Gastroesophageal sphincter (tissue), 3 donors: ENCODE measurements around the gene GBP2.

Experiments
- EP300 ChIP-seq: sonication (generic); formaldehyde crosslinking; IDR thresholded peaks from one replicate; pipeline ENCODE4 v1.6.1; 2017; ENCODE audit warnings: antibody characterized with exemption, mild to moderate bottlenecking
- POLR2A ChIP-seq, 2 donors: fragments of 450-650 bp; IDR thresholded peaks; one replicate each; pipeline ENCODE4 v1.6.1; 2017; ENCODE audit warnings: antibody characterized with exemption in 2 of 2, mild to moderate bottlenecking in 2 of 2, moderate library complexity in 1 of 2
- TF ChIP-seq, protein P1 (sequence below), 4 experiments: fragments of 200-600 bp in 2 of 4; fragments of 450-650 bp in 2 of 4; sonication (generic) in 1 of 4; IDR thresholded peaks; one replicate each; pipeline ENCODE4 v1.5.1; 2017 to 2019; ENCODE audit warnings: antibody characterized with exemption in 4 of 4, mild to moderate bottlenecking in 2 of 4, moderate library complexity in 2 of 4

DNA sequence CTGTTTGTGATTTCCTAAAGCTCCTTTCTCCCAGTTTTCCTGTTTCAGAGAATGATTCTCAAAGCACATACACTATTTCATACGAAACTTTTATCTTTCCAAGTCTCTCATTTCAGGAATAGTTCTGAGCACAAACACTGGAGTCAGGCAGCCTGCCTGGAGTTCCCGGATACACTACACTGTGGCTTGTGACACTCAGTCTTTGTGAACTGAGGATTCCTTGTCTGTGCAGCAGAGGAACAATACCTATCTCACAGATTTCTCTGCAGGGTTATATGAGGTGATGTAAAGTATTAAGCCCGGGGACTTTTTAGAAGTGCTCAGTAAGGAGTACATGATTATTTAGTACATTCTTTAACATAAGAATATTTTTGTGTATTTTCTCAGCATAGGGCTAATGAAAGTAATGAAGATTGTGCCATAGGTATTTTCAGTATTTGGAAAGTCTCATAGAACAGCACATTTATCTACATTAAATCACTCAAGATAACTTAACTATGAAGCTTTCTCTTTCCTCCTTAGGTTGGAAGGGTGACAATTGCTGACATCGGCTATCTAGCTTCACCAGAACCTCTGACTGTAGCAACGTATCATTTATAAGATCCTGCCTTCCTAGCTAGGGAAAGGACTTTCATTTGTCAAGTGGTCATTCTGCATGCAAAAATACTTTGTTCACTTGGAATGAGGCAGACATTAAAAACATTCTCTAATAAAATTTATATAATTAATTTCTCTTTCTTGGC, 12.9 kb downstream of the GBP2 start:
- TF ChIP-seq, protein P1, sequence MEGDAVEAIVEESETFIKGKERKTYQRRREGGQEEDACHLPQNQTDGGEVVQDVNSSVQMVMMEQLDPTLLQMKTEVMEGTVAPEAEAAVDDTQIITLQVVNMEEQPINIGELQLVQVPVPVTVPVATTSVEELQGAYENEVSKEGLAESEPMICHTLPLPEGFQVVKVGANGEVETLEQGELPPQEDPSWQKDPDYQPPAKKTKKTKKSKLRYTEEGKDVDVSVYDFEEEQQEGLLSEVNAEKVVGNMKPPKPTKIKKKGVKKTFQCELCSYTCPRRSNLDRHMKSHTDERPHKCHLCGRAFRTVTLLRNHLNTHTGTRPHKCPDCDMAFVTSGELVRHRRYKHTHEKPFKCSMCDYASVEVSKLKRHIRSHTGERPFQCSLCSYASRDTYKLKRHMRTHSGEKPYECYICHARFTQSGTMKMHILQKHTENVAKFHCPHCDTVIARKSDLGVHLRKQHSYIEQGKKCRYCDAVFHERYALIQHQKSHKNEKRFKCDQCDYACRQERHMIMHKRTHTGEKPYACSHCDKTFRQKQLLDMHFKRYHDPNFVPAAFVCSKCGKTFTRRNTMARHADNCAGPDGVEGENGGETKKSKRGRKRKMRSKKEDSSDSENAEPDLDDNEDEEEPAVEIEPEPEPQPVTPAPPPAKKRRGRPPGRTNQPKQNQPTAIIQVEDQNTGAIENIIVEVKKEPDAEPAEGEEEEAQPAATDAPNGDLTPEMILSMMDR (IDR thresholded peaks at IDR 0.05): no peak
- no peak for TF ChIP-seq POLR2A (IDR thresholded peaks at IDR 0.05)
- no peak for TF ChIP-seq EP300
